GM10266 (cell line): ENCODE measurements around the gene OSBPL3.

Experiments
- DNase-seq: peaks from one replicate; pipeline ENCODE4 v3.0.0; 2012; ENCODE audit errors: extremely low spot score
- TF ChIP-seq, protein P1 (sequence below): IDR thresholded peaks from 2 replicates; pipeline ENCODE4 v1.5.1; 2012; ENCODE audit warnings: mild to moderate bottlenecking, low read depth; ENCODE audit not compliant: control insufficient read depth, insufficient read depth; ENCODE audit errors: missing control alignments

OSBPL3 gene

DNA sequence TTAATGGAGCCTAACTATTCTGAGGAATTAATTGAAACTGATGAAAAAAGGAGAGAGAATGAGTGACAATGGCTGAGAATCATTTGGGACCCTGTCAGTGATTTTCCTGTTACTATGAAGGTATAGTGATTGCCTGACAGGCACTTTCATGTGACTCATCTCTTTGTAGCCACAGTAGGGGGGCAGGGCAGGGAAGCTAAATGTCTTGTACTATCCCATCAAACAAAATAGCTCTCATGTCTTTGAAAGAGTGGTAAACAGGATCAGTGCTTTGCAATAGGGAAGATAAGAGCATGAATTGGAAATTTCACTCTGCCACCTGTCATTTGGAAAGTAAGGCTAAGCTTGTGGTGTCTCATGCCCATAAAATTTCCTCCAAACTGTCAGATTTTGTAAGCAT is 128.2 kb downstream of the OSBPL3 start:
- DNase-seq, result no peak
- TF ChIP-seq, protein P1, sequence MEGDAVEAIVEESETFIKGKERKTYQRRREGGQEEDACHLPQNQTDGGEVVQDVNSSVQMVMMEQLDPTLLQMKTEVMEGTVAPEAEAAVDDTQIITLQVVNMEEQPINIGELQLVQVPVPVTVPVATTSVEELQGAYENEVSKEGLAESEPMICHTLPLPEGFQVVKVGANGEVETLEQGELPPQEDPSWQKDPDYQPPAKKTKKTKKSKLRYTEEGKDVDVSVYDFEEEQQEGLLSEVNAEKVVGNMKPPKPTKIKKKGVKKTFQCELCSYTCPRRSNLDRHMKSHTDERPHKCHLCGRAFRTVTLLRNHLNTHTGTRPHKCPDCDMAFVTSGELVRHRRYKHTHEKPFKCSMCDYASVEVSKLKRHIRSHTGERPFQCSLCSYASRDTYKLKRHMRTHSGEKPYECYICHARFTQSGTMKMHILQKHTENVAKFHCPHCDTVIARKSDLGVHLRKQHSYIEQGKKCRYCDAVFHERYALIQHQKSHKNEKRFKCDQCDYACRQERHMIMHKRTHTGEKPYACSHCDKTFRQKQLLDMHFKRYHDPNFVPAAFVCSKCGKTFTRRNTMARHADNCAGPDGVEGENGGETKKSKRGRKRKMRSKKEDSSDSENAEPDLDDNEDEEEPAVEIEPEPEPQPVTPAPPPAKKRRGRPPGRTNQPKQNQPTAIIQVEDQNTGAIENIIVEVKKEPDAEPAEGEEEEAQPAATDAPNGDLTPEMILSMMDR, result no peak

DNA sequence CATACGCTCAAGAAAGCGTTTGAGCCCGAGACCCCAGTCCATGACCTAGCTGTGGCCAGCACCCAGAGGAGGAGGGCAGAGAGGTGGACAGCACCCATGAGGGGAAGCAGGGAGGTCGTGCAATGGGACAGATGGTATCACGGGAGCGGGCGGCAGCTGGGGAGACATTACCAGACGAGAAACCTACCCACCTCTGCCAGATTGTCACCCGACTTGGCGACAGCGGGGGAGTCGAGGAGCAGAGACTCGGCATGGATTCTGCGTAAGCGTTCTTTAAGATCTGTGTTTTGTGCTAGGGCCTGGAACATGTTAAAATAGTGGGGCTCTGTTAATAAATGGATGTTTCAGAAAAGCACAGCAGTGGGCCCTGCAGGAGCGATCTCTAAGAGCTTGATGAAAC is 131.1 kb downstream of the OSBPL3 start:
- TF ChIP-seq, protein P1, result no peak
- no peak for DNase-seq

GRCh38 chr7:24847754-24848153 is 132.2 kb downstream of the OSBPL3 start:
- DNase-seq, result no peak
- TF ChIP-seq, protein P1, result no peak

DNA sequence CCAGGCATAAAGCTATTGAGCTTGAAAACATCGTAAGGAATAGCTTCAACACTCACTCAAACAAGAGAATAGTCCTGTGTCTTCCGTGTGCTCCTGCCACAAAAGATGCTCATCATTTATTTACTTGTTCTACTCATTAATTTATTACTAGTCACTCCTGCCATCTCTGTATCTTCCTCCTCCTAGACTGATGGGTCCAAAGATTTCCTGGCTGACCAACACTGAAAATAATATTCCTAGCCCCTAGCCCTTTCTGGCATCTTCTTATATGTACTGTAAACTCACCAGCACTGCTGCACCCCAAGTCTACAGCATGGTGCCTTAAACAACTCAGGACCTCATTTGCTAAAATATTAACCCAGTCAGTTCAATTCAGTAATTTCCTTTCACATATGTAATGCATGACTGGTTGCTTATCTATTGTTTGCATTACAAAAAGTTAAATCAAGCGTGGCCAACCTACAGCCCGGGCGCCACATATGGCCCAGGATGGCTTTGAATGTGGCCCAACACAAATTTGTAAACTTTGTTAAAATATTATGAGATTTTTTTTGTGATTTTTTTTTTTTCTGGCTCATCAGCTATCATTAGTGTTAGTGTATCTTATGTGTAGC is 136.1 kb downstream of the OSBPL3 start:
- TF ChIP-seq, protein P1, result no peak
- no peak for DNase-seq

GRCh38 chr7:24842449-24843241 is 137.3 kb downstream of the OSBPL3 start:
- DNase-seq, result peak; percentile 28
- TF ChIP-seq, protein P1, result no peak

GRCh38 chr7:24842029-24842428 is 137.9 kb downstream of the OSBPL3 start:
- DNase-seq, result no peak
- TF ChIP-seq, protein P1, result no peak

DNA sequence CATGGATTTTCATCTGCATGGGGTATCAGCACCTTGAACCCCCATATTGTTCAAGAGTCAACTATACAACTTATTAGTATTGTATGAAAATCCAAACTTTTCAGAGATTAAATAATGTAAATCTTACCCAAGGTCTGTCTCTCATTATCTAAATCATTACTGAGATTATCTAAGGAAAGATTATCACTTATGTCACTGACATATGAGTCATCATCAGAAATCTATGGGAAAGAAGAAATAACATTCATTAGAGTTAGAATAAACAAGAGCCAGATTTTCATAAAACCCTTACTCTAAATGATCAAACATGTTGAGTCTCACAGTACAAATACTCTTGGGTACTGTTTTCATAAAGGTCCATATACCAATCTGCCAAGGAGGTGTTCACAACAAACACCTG is 139.4 kb downstream of the OSBPL3 start:
- TF ChIP-seq, protein P1, result no peak
- DNase-seq, result no peak
